Ascending aorta (tissue), 2 donors: ENCODE results near the gene POC1A. TPM values are rescaled to one million over a fixed set of nuclear protein-coding genes. Genes with fewer than 3 reads are reported as not detected.

Experiments used
- DNase-seq, 2 donors: peaks; one replicate each; pipeline ENCODE4 v3.0.0-alpha.2; 2019; ENCODE audit warnings: low spot score in 2 of 2
- H3K27ac ChIP-seq, 2 donors: fragments of 200-600 bp; sonication (generic); one replicate each; pipeline ENCODE4 v1.5.1; 2016 to 2017; ENCODE audit warnings: mild to moderate bottlenecking in 1 of 2
- H3K27me3 ChIP-seq: fragments of 200-600 bp; sonication (generic); one replicate; pipeline ENCODE4 v1.5.1; 2017
- H3K36me3 ChIP-seq, 2 donors: fragments of 200-600 bp; sonication (generic); one replicate each; pipeline ENCODE4 v1.5.1; 2016
- H3K4me1 ChIP-seq, 2 donors: fragments of 200-600 bp; sonication (generic); one replicate each; pipeline ENCODE4 v1.5.1; 2016 to 2017; ENCODE audit warnings: mild to moderate bottlenecking in 1 of 2
- H3K4me3 ChIP-seq, 2 donors: fragments of 200-600 bp; sonication (generic); one replicate each; pipeline ENCODE4 v1.5.1; 2016 to 2017; ENCODE audit warnings: mild to moderate bottlenecking in 1 of 2
- H3K9me3 ChIP-seq, 2 donors: fragments of 200-600 bp; sonication (generic); one replicate each; pipeline ENCODE4 v1.5.1; 2016
- intact Hi-C: fragments of 100-400 bp; cut with DNase I; formaldehyde crosslinking; loops from one replicate; pipeline ENCODE4 v1.15.1; 2023
- total RNA-seq: library from RNA; depleted of rRNA; stranded (reverse); fragments of >200 nt; gene quantifications from one replicate; pipeline ENCODE4 v1.1.0, GENCODE V29; 2016
- TF ChIP-seq, protein P1 (sequence below), 3 experiments: fragments of 200-600 bp in 2 of 3; fragments of 450-650 bp in 1 of 3; sonication (generic) in 2 of 3; IDR thresholded peaks; one replicate each; pipeline ENCODE4 v1.5.1; 2016 to 2019; ENCODE audit warnings: antibody characterized with exemption in 3 of 3, mild to moderate bottlenecking in 1 of 3, moderate library complexity in 1 of 3

The POC1A gene
- total RNA-seq, 1 donor from 2014 or later = not detected

DNA sequence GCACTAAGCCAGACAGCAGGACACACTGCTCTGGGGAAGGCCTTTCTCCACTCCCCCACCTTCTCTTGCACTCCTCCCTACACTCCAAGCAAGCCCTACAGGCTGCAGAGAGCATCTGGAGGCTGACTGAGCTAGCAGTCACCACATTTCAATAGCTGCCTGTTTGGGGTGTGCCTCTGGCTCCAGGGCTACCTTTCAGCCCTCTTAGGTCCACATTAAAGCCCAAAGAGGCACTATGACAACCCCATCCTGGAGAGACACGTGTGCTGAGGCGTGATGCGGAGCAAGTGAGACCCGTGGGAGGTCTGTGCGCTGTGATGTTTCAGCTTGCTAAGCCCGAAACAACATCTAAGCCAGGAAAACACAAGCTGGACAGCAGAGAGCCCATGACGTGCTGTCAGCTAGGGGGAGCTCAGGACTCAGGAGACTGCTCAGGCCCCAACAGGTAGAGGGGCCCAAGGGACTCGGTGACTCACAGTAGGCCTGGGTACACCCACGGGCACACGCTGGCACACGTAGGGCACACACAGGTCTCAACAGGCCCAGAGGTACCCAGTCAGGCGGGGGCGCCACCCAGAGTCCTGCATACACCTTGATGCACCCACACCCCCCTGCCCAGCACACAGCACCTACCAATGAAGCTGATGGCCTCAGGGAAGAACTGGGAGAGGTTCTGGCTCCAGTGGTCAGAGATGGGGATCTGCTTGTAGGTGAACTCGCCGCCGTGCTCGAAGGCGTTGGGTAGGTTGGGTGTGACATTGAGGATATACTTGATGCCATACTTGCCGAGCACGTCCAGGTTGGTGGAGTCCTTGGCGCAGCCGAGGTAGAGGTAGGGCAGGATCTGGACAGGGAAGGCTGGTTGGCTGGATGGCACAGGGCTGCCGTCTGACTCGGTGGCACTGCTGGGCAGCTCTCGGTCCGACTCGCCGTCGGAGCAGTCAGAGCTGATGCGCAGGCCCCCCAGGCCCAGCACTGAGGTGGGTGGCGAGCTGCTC, 100.6 kb downstream of the POC1A start:
- DNase-seq = no peak
- H3K36me3 ChIP-seq = peaks cover 45 to 48% of the 10 kb centered on the region in 2 donors
- intact Hi-C loops = loop anchor here (1.0 to 10.0 kb wide), 2 partner anchors 49 to 221 kb away; partner anchors contain the start of gene WDR82
- H3K4me1 ChIP-seq = peaks cover 26 to 53% of the 10 kb centered on the region in 2 donors
- H3K27me3 ChIP-seq = no peaks in the 10 kb centered on the region
- peak overlapping the region; percentile 88 to 92 for H3K27ac ChIP-seq
- H3K9me3 ChIP-seq = no peaks in the 10 kb centered on the region
- H3K4me3 ChIP-seq = peak overlapping the region; percentile 69 to 95
- TF ChIP-seq, protein P1, sequence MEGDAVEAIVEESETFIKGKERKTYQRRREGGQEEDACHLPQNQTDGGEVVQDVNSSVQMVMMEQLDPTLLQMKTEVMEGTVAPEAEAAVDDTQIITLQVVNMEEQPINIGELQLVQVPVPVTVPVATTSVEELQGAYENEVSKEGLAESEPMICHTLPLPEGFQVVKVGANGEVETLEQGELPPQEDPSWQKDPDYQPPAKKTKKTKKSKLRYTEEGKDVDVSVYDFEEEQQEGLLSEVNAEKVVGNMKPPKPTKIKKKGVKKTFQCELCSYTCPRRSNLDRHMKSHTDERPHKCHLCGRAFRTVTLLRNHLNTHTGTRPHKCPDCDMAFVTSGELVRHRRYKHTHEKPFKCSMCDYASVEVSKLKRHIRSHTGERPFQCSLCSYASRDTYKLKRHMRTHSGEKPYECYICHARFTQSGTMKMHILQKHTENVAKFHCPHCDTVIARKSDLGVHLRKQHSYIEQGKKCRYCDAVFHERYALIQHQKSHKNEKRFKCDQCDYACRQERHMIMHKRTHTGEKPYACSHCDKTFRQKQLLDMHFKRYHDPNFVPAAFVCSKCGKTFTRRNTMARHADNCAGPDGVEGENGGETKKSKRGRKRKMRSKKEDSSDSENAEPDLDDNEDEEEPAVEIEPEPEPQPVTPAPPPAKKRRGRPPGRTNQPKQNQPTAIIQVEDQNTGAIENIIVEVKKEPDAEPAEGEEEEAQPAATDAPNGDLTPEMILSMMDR (IDR thresholded peaks at IDR 0.05) = peak; percentile 1 to 44 (median 11)

DNA sequence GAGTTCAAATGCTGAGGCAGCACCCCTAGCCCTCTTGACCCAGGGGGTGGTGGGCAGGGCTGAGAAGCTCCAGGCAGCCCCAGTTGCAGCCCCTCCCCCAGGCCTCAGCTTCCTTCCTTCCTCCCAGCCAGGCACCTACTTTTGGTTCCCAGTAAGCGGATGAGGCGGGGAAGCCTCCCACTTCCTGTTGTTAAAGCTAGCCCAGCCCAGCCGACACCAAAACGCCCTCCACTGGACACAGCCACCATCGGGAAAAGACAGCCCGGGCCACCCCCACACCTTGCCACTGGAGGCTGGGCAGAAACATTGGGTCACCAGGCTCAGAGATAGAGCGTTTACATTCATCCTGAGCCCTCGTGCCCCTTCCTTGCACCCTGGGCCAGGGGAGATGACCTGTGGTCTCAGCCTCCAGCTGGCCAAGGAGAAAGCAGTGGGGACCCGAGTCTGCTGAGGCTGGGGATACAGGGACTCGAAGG, 101.4 kb downstream of the POC1A start:
- TF ChIP-seq, protein P1 (IDR thresholded peaks at IDR 0.05) = peak; percentile 47 to 56 (median 49)
- Histone ChIP-seq H3K27ac (peak overlapping the region; percentile 88 to 92), H3K4me3 (peak overlapping the region; percentile 69 to 95), H3K27me3 (no peaks in the 10 kb centered on the region), H3K36me3 (peaks cover 51 to 55% of the 10 kb centered on the region in 2 donors), H3K9me3 (no peaks in the 10 kb centered on the region), H3K4me1 (peaks cover 33 to 59% of the 10 kb centered on the region in 2 donors)
- peak; percentile 67 to 94 for DNase-seq
- intact Hi-C loops = loop anchor here (1.0 to 10.0 kb wide), 2 partner anchors 49 to 222 kb away; partner anchors contain the start of gene WDR82

DNA sequence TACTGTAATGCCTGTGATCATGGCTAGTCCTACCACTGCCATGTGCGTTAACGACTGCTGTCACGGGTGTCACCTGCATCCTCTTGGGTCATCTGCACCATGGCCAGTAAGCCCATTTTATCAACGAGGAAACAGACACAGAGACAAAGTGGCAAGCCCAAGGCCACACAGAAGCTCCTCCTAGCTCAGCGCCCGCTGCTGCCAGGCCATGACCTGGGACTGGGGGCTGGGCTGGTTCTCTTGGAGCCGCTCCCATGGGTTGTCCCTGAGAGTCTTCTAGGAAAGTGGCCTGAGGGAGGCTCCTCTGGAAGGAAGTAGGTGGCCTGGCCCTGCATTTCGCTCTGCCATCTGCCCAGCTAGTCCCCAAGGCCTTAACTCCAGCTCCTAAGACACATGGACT, 102.8 kb downstream of the POC1A start:
- intact Hi-C loops = loop anchor here (10.0 kb wide), 1 partner anchor 223 kb away; the partner anchor contains the start of gene WDR82
- TF ChIP-seq, protein P1 (IDR thresholded peaks at IDR 0.05) = no peak

DNA sequence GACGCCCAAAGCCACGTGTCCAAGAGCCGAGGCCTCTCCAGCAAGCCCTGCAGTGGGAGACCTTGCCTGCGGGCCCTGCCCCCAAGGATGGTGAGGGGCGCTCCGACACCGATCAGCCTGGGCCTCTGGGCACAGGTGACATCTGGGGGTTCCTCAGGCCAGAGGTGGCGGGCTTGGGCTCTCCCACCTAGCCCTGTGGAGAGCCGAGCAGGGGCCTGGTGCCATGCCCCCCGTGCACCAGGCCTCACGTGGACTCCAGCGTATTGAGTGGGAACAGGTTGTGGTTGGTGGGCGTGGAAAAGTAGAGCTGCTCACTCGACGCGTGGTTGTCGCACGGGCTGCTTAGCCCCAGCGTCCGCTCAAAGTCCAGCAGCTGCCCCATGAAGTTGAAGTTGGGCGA, 103.7 kb downstream of the POC1A start:
- H3K27ac ChIP-seq = peak overlapping the region in 1 of 2 donors; percentile 99
- peaks cover 41 to 69% of the 10 kb centered on the region in 2 donors for H3K4me1 ChIP-seq
- peaks cover 51 to 56% of the 10 kb centered on the region in 2 donors for H3K36me3 ChIP-seq
- intact Hi-C loops = loop anchor here (10.0 kb wide), 1 partner anchor 224 kb away; the partner anchor contains the start of gene WDR82
- no peaks in the 10 kb centered on the region for H3K27me3 ChIP-seq
- no peak overlapping the region for H3K4me3 ChIP-seq
- no peak for DNase-seq
- TF ChIP-seq, protein P1 (IDR thresholded peaks at IDR 0.05) = no peak
- H3K9me3 ChIP-seq = no peaks in the 10 kb centered on the region

More for the DNA sequence above, 102.8 kb downstream of the POC1A start:
- Histone ChIP-seq H3K27ac (peak overlapping the region; percentile 88 to 92), H3K9me3 (no peaks in the 10 kb centered on the region), H3K27me3 (no peaks in the 10 kb centered on the region), H3K36me3 (peaks cover 51 to 56% of the 10 kb centered on the region in 2 donors), H3K4me3 (no peak overlapping the region), H3K4me1 (peaks cover 35 to 62% of the 10 kb centered on the region in 2 donors)
- no peak for DNase-seq

DNA sequence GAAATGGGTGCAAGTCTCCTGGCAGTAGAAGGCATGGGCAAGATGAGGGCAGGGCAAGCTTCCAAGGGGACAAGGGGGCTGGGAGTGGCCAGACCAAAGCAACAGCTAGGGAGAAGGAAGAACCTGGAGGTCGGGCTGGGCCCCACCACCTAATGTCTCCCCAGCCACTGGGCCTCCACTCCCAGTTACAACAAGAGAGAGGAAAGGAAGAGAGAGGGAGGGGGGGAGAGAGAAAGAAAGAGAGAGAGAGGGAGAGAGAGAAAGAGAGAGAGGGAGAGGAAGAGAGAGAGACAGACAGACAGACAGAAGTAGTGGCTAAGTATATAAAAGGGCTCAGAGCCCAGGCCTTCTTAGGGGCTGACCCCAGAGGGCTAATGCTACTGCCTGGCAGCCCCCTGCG, 104.7 kb downstream of the POC1A start:
- H3K36me3 ChIP-seq = peaks cover 51 to 56% of the 10 kb centered on the region in 2 donors
- no peak overlapping the region for H3K4me3 ChIP-seq
- H3K27ac ChIP-seq = peak overlapping the region; percentile 66 to 99
- DNase-seq = no peak
- no peaks in the 10 kb centered on the region for H3K9me3 ChIP-seq
- intact Hi-C loops = no loop called here
- peaks cover 41 to 71% of the 10 kb centered on the region in 2 donors for H3K4me1 ChIP-seq
- H3K27me3 ChIP-seq = no peaks in the 10 kb centered on the region
- TF ChIP-seq, protein P1 (IDR thresholded peaks at IDR 0.05) = no peak
